Activated naive CD8-positive, alpha-beta T cell treated with anti-CD3 and anti-CD28 coated beads for 36 hours (primary cell): ENCODE data around the gene PCCA. TPM values are rescaled to one million over a fixed set of nuclear protein-coding genes. Genes with fewer than 3 reads are reported as not detected.
"Not testable (repeated sequence)": the region's sequence is repeated elsewhere in the genome, so short reads cannot be mapped to it uniquely, and the experiment has no call there.

Experiments
- DNase-seq: peaks from one replicate; pipeline ENCODE4 v3.0.0; 2021
- H3K27ac Mint-ChIP-seq: one replicate; pipeline ENCODE4 v1.8.0; 2022; ENCODE audit warnings: mild to moderate bottlenecking, moderate library complexity, mixed read lengths
- H3K27me3 Mint-ChIP-seq: one replicate; pipeline ENCODE4 v1.8.0; 2022; ENCODE audit warnings: mild to moderate bottlenecking, mixed read lengths
- H3K36me3 Mint-ChIP-seq: one replicate; pipeline ENCODE4 v1.8.0; 2021; ENCODE audit warnings: mild to moderate bottlenecking, mixed read lengths
- H3K4me1 Mint-ChIP-seq: one replicate; pipeline ENCODE4 v1.8.0; 2021; ENCODE audit warnings: mixed read lengths
- H3K4me3 Mint-ChIP-seq: one replicate; pipeline ENCODE4 v1.8.0; 2022; ENCODE audit warnings: mild to moderate bottlenecking, moderate library complexity, mixed read lengths
- H3K9me3 Mint-ChIP-seq: one replicate; pipeline ENCODE4 v1.8.0; 2022; ENCODE audit warnings: mixed read lengths
- total RNA-seq, 2 experiments: library from RNA; stranded (reverse); gene quantifications; one replicate each; pipeline ENCODE4 v1.2.3, GENCODE V29; 2021

PCCA gene, protein sequence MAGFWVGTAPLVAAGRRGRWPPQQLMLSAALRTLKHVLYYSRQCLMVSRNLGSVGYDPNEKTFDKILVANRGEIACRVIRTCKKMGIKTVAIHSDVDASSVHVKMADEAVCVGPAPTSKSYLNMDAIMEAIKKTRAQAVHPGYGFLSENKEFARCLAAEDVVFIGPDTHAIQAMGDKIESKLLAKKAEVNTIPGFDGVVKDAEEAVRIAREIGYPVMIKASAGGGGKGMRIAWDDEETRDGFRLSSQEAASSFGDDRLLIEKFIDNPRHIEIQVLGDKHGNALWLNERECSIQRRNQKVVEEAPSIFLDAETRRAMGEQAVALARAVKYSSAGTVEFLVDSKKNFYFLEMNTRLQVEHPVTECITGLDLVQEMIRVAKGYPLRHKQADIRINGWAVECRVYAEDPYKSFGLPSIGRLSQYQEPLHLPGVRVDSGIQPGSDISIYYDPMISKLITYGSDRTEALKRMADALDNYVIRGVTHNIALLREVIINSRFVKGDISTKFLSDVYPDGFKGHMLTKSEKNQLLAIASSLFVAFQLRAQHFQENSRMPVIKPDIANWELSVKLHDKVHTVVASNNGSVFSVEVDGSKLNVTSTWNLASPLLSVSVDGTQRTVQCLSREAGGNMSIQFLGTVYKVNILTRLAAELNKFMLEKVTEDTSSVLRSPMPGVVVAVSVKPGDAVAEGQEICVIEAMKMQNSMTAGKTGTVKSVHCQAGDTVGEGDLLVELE
- 1 to 10 TPM; 6.9 to 8.3 TPM for total RNA-seq

DNA sequence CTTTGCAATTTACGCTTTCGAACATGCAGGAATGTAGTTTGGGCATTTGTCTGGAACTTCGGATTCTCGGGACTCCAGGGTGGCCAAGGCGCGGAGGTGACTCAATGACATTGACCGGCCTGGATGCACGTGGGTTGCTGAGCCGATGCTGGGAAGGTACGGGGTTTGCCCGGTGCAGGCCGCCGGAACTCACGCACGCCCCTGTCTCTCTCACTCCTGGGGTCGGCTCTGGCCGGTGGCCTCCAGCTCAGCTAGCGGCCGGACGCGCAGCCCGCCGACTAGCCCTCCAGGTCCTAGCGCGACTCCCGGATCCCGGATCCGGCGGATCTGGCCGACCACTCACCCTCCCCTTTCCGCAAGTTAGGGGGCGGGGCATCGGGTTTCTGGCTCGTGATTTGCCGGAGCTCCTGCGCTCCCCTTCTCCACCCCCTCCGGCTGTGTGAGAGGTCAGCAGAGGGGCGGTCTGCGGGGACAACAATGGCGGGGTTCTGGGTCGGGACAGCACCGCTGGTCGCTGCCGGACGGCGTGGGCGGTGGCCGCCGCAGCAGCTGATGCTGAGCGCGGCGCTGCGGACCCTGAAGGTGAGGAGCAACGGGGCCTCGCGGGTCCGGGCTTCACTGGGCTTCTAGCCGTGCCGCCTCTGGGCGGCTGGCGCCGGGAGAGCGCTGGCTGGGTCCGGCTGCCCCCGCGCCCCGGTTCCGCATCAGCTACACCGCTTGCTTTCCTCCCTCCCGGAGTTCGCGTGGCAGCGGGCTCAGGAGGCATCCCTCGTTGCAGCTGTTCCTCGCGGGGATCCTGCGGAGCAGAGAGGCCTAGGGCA, at the start of gene PCCA:
Gene PCCA, plus strand, starts transcription at position 450 of the 821 bp plus-strand sequence. Its CDS starts 28 bp downstream, at position 478.
- DNase-seq, result peak; percentile 83
- H3K27ac Mint-ChIP-seq, result peak within 1 kb of the TSS; percentile 85
- H3K27me3 Mint-ChIP-seq, result no peaks in the 10 kb centered on the region
- H3K4me1 Mint-ChIP-seq, result peaks cover 26% of the 10 kb centered on the region
- peaks cover 9% of the 10 kb centered on the region for H3K36me3 Mint-ChIP-seq
- H3K9me3 Mint-ChIP-seq, result no peaks in the 10 kb centered on the region
- H3K4me3 Mint-ChIP-seq, result peak within 1 kb of the TSS; percentile 93

DNA sequence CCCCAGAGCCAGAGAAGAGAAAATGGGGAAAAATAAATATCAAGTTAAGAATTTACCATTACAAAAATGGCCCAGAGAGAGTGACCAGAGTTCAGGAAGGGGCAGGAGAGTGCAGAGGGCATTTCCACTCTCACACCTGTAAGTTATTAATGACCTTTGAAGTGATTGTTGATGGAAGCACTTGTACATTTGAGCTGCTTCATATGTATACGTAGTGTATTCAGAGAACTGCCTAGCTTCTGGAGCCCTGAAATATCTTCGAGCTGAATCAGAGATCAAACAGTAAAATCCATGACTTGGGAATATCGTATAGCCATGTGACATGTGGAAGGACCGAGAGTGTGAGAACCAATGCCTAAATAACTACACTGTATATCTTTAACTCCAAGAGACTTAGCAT, 49.2 kb upstream of the PCCA start:
- Mint-ChIP-seq H3K4me1 (no peaks in the 10 kb centered on the region), H3K27ac (no peak overlapping the region), H3K36me3 (no peaks in the 10 kb centered on the region), H3K27me3 (no peaks in the 10 kb centered on the region), H3K9me3 (no peaks in the 10 kb centered on the region), H3K4me3 (no peak overlapping the region)
- DNase-seq, result no peak

DNA sequence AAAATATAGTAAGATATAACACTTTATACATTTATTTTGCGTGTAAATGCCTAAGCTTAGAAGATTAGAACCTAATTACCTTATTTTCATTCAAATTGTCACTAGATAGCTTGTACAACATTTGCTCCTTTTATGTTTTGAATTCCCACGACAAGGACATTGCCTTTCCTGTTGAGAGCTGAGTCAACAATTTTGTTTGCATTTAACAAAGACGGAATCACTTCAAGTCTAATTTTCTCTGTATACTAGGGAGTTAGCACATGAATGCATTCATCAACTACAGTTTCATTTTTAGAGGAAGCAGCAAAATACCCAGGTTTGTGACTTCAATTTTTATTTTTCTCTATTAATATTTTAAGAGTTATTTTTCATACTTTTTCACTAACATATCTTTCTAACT, 48.7 kb upstream of the PCCA start:
- Mint-ChIP-seq H3K4me1 (no peaks in the 10 kb centered on the region), H3K27ac (no peak overlapping the region), H3K4me3 (no peak overlapping the region), H3K9me3 (no peaks in the 10 kb centered on the region), H3K36me3 (no peaks in the 10 kb centered on the region), H3K27me3 (no peaks in the 10 kb centered on the region)
- no peak for DNase-seq

DNA sequence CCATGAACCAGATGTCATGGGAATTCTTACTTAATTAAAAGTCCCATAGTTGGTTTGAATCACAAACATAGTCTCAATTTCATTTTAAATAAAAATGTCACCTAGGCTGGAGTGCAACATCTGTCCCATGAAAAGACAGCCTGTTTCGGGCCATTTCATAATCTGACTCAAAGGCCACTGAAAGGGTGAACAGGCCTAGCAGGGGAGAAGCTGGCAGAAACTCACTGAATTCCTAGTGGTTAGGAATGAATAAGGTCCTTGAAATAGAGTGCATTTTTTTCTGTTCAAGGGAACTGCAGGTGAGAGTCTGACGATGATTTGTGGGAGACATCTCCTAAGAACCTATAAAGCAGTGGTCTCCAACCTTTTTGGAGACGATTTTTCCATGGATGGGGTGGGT, 44.0 kb upstream of the PCCA start:
- no peak overlapping the region for H3K4me3 Mint-ChIP-seq
- no peaks in the 10 kb centered on the region for H3K9me3 Mint-ChIP-seq
- H3K36me3 Mint-ChIP-seq, result no peaks in the 10 kb centered on the region
- no peak for DNase-seq
- H3K27ac Mint-ChIP-seq, result no peak overlapping the region
- H3K4me1 Mint-ChIP-seq, result no peaks in the 10 kb centered on the region
- peaks cover 4% of the 10 kb centered on the region for H3K27me3 Mint-ChIP-seq

DNA sequence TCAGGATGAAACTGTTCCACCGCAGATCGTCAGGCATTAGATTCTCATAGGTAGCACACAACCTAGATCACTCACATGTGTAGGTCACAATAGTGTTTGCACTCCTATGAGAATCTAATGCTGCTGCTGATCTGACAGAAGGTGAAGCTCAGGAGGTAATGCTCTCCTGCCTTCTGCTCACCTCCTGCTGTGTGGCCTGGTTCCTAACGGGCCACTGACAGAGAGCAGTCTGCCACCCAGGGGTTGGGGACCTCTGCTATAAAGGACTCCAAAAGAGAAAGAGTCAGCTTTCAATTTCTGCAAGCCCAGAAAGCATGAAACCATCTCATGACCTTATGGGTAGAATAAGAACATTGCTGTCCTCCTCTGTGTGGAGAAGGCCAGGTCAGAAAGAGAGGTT, 43.5 kb upstream of the PCCA start:
- Mint-ChIP-seq H3K4me3 (no peak overlapping the region), H3K36me3 (no peaks in the 10 kb centered on the region), H3K9me3 (no peaks in the 10 kb centered on the region), H3K4me1 (no peaks in the 10 kb centered on the region), H3K27ac (no peak overlapping the region), H3K27me3 (peaks cover 4% of the 10 kb centered on the region)
- no peak for DNase-seq

DNA sequence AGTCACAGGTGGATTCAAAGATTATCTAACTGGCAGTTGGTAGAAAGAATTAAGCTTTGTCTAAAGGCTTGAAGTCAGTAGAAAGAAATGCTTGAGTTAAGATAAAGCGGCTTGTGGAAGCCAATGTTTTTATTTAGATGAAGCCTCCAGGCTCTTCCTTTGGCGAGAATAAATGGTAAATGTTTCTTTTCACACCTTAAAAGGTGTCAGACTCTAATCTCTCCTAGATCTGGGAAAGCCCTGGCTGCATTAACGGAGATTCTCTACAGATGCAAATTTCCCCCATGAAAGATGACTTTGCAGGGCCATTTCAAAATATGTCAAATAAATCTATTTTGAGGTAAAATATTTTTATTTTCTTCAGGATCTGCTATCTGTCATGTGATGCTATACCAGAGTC, 37.8 kb upstream of the PCCA start:
- no peak overlapping the region for H3K27ac Mint-ChIP-seq
- no peak for DNase-seq
- no peaks in the 10 kb centered on the region for H3K9me3 Mint-ChIP-seq
- H3K4me3 Mint-ChIP-seq, result no peak overlapping the region
- H3K4me1 Mint-ChIP-seq, result no peaks in the 10 kb centered on the region
- H3K27me3 Mint-ChIP-seq, result peaks cover 4% of the 10 kb centered on the region
- no peaks in the 10 kb centered on the region for H3K36me3 Mint-ChIP-seq

DNA sequence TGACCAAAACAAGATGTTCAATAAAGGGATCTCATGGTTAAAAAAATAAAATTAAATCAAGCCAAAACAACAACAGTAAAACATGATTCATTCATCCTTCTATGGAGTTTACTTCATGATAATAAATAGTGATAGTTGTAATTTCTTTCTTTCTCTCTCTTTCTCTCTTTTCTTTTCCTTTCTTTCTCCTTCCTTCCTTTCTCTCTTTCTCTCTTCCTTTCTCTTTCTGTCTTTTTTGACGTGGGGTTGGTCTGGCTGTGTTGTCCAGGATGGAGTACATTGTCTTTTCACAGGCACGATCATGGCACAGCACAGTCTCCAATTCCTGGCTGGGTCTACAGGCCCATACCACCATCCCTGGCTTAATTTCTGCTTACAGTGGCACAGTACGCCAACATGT, 29.1 kb upstream of the PCCA start:
- no peak for DNase-seq
- peaks cover 9% of the 10 kb centered on the region for H3K9me3 Mint-ChIP-seq
- H3K27me3 Mint-ChIP-seq, result peaks cover 17% of the 10 kb centered on the region
- H3K4me1 Mint-ChIP-seq, result no peaks in the 10 kb centered on the region
- H3K27ac Mint-ChIP-seq, result no peak overlapping the region
- H3K4me3 Mint-ChIP-seq, result no peak overlapping the region
- H3K36me3 Mint-ChIP-seq, result peaks cover 2% of the 10 kb centered on the region

DNA sequence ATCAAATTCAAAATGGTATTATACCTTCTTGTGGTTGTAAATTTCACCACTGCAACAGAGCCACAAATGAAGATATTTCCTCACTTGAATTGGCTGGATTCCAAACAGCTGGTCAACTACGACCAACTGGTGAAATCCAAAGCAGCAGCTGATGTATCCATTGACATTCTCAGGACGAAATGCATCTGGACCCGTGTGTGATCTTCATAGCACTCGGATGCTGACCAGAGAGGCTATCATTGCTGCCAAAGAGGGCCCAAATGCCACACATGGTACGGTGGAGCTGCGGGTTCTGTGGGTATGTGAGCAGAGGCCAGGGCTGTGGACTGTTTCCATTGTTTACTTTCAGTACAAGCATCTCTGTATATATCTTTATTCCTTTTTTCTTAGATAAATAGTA, 25.6 kb upstream of the PCCA start:
- H3K27ac Mint-ChIP-seq, result no peak overlapping the region
- H3K27me3 Mint-ChIP-seq, result peaks cover 25% of the 10 kb centered on the region
- peaks cover 7% of the 10 kb centered on the region for H3K9me3 Mint-ChIP-seq
- H3K36me3 Mint-ChIP-seq, result peaks cover 2% of the 10 kb centered on the region
- DNase-seq, result no peak
- H3K4me1 Mint-ChIP-seq, result no peaks in the 10 kb centered on the region
- no peak overlapping the region for H3K4me3 Mint-ChIP-seq

DNA sequence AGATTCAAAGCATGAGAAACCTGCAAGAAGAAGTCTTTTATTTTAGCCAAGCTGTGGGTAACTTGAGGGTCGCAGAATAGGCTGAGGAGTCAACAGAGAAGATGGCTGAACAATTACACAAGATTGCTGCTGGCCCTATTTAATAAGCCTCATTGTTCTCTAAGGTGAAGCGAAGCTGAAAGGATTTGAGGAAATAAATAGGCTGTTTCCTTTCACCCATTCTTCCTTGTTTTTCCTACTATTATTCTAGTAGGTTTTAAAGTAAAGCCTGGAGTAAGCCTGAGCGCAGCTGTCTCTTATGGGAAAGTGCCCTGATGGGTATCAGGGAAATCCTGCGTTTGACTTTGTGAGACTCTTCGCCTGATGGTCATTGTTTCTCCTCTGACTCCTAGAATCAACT, 25.0 kb upstream of the PCCA start:
- Mint-ChIP-seq H3K4me3 (no peak overlapping the region), H3K27ac (no peak overlapping the region), H3K4me1 (no peaks in the 10 kb centered on the region), H3K9me3 (peaks cover 3% of the 10 kb centered on the region), H3K27me3 (peaks cover 25% of the 10 kb centered on the region), H3K36me3 (no peaks in the 10 kb centered on the region)
- DNase-seq, result no peak

DNA sequence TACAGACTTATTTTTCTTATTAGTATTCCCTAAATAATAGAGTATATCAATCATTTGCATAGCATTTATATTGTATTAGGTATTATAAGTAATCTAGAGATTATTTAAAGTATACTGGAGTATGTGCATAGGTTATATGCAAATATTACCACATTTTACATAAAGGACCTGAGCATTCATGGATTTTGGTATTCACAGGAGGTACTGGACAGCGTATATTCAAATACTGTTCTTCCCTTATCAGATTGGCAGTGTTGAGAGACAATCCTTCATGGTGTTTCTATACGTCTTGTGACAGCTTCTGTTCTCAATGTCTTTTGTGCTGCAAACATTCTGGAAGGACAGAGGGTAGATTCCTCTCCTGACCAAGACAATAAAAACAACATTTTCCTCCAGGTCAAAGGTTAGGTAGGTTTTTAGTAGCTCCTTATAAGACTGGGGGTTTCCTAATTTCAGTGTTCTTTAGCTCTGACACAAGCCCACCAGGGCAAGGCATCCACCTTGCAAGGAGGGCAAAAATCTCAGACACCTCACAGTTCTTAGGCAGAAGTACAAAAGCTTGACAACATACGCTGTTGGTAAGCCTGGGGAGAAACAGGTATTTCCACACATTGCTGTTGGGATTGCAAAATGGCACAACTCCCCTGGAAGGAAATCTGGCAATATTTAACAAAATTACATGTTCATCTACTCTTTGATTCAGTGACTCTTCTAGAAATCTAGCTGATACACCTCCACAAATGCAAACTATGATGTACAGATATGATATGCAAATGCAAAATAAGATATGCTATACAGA, 20.6 kb upstream of the PCCA start:
- Mint-ChIP-seq H3K27ac (no peak overlapping the region), H3K4me3 (no peak overlapping the region), H3K27me3 (peaks cover 14% of the 10 kb centered on the region), H3K4me1 (no peaks in the 10 kb centered on the region), H3K36me3 (no peaks in the 10 kb centered on the region), H3K9me3 (no peaks in the 10 kb centered on the region)
- no peak for DNase-seq

DNA sequence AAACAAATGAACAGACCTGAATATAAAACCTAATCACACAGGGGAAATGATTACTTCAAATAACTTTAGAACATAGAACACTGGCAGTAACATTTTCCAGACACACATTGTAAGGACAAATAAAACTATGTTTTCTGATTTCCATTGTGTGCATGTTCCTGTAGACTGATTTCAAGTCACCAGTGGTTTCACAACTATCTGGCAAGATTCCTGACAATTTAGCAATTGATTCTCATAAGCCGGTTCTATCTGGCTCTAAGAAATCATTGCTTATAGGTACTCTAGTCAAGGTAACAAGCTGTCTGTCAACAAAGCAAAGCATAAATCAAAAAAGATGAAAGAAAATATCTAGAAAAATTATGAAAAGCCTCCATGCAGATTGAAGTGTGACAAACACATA, 19.6 kb upstream of the PCCA start:
- Mint-ChIP-seq H3K36me3 (no peaks in the 10 kb centered on the region), H3K27me3 (peaks cover 14% of the 10 kb centered on the region), H3K4me3 (no peak overlapping the region)

DNA sequence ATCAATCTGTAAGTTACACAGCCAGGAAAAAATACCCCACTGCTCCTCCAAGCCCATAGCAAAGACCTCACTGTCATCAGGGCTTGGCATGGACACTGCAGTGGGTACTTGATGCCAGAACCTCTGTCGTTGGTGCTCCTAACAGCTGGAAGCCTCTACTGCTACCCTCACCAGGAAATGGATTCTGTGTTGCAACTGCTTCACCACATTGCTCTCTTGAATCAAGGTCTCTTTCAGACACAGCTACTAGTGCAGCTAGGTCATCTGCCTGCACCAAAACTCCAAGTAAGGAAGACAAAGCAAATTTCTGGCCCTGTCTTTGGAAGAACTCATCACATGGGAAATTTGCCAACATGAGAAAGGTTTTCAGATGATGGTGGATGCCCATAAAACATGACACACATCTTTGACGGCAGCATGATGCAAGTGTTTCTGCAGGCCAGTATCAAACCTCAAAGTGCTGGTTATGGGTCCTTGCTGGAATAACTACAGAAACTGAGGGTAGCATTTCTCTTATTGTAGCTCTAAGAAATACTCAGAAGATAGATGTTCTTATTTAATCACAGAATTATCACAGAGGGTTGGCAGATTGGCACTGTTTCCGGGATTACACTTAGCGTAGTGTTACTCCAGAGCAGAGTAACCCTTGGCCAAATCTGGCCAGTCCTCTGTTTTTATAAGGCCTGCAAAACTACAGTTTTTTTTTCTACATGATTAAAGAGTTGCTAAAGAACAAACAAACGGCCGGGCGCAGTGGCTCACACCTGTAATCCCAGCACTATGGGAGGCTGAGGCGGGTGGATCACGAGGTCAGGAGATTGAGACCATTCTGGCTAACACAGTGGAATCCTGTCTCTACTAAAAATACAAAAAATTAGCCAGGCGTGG, 12.9 kb upstream of the PCCA start:
- no peaks in the 10 kb centered on the region for H3K27me3 Mint-ChIP-seq
- no peaks in the 10 kb centered on the region for H3K4me1 Mint-ChIP-seq
- DNase-seq, result no peak
- H3K27ac Mint-ChIP-seq, result no peak overlapping the region
- no peaks in the 10 kb centered on the region for H3K36me3 Mint-ChIP-seq
- no peaks in the 10 kb centered on the region for H3K9me3 Mint-ChIP-seq
- no peak overlapping the region for H3K4me3 Mint-ChIP-seq

More for the DNA sequence above, 19.6 kb upstream of the PCCA start:
- no peak for DNase-seq
- no peaks in the 10 kb centered on the region for H3K9me3 Mint-ChIP-seq
- H3K27ac Mint-ChIP-seq, result no peak overlapping the region
- H3K4me1 Mint-ChIP-seq, result no peaks in the 10 kb centered on the region

DNA sequence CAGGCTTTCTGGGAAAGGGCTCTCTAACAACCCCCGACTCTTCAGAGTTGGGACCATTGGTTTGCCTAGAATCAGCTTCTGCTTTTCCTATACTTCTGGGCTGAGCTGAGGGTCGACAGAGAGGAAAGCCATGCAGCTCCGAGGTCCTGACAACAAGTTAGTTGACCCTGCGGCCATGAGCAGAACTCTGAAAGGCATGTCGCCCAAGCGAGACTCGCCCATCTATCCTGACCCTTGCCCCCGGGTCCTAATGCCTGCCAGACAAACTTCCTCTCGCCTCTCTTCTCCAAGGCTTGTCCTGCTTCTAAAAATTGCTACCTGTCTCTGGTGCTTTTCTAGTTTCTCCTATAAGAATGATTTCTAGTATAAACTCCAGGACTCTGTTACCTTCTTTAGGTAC, 9.9 kb upstream of the PCCA start:
- H3K9me3 Mint-ChIP-seq, H3K4me3 Mint-ChIP-seq, H3K27ac Mint-ChIP-seq, H3K36me3 Mint-ChIP-seq, DNase-seq, H3K4me1 Mint-ChIP-seq, H3K27me3 Mint-ChIP-seq: not testable (repeated sequence)

DNA sequence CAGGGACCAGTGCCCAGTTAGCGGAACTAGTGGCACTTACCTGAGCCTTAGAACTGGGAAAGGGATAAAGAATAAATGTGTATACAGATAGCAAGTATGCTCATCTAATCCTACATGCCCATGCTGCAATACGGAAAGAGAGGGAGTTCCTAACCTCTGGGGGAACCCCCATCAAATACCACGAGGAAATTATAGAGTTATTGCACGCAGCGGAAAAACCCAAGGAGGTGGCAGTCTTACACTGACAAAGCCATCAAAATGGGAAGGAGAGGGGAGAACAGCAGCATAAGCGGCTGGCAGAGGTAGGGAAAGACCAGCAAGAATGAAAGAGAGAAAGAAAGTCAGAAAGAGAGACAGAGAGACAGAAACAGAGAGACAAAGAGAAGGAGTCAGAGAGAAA, 5.5 kb upstream of the PCCA start:
- Mint-ChIP-seq H3K4me1 (peaks cover 11% of the 10 kb centered on the region), H3K27ac (peak overlapping the region; percentile 0)
- not testable (repeated sequence) for H3K9me3 Mint-ChIP-seq, H3K4me3 Mint-ChIP-seq, DNase-seq, H3K27me3 Mint-ChIP-seq, H3K36me3 Mint-ChIP-seq
